Measurements from ENCODE around the gene UBA3.

DNA sequence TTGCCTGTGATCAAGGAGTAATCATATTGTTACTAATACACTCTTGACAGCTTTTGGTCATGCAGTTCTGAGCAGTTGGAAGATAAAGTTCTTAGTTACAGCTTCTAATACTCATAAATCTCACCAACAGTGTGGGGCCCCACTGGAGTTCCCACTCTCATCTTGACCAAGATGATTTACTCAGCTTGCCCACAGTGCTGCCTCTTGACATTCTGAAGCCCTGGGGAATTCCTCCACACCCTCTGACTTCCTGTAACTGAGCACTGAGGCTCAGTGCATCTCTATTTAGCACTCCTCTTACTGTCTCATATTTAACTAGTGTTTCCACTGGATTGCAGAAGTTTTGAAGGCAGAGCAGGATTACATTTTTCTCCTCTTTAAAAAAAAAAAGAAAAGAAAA is 2.6 kb upstream of the UBA3 start:
- TF ChIP-seq GATA3 (IDR thresholded peaks at IDR 0.05; ENCODE audit: low read depth, low read length) (no peak), GATA2 (IDR thresholded peaks at IDR 0.05; ENCODE audit: low read depth, low read length) (no peak)

Data from SH-SY5Y (cell line).